Measurements from ENCODE around the gene NRSN2. TPM values are rescaled to one million over a fixed set of nuclear protein-coding genes. Genes with fewer than 3 reads are reported as not detected.

Gene NRSN2
- polyA plus RNA-seq, 1 of the 3 experiments (the other 2 are of a cell fraction): 146 TPM

DNA sequence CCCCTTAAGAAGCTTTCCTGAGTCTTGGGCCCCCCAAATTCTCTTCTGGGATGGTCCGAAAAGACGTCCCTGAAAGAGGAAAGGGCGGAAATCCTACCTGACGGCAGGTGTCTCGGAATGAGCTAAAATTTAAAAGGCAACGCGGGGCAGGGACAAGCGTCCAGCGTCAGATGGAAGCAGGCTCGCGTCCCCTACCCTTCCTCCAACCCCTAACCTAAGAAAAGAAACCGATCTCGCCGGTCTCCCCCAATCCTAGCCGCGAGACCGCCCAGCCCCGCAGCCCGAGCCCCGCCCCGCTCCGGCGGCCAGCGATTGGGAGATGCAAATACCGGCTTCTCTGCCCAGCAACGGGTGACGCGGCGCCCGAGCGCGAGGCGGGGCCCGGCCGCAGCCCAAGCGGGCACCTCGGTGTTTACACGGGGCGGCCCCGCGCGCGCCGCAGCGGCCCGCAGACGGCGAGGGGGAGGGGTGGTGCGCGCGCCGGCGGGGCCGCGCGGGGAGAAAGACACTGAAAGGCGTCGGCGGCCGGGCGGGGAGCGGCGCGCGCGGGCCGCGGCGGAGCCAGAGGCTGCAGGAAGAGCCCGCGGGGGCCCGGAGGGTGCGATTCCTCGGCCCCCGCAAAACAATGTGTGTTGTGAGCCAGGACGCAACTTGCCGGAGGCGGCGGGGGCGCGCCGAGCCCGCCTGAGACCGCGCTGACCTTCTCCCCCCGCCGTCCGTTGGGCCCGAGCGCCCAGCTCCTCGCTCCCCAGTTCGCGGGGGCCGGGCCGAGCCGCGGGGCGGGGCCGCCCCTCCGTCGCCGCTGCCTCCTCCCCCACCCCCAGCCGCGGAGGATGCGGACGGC is 21.6 kb upstream of the NRSN2 start, which contains the start of gene SOX12:
Gene SOX12, plus strand, starts transcription at position 508 of the 844 bp plus-strand sequence. CDS start 373 bp downstream, outside the sequence.
- TF ChIP-seq, protein P1, sequence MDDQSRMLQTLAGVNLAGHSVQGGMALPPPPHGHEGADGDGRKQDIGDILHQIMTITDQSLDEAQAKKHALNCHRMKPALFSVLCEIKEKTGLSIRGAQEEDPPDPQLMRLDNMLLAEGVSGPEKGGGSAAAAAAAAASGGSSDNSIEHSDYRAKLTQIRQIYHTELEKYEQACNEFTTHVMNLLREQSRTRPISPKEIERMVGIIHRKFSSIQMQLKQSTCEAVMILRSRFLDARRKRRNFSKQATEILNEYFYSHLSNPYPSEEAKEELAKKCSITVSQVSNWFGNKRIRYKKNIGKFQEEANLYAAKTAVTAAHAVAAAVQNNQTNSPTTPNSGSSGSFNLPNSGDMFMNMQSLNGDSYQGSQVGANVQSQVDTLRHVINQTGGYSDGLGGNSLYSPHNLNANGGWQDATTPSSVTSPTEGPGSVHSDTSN (IDR thresholded peaks at IDR 0.05): no peak; the same call in 1 of the 2 replicates
- no peak for TF ChIP-seq GATA2 (CRISPR knock-in tag; IDR thresholded peaks at IDR 0.05)
- TF ChIP-seq, protein P2, sequence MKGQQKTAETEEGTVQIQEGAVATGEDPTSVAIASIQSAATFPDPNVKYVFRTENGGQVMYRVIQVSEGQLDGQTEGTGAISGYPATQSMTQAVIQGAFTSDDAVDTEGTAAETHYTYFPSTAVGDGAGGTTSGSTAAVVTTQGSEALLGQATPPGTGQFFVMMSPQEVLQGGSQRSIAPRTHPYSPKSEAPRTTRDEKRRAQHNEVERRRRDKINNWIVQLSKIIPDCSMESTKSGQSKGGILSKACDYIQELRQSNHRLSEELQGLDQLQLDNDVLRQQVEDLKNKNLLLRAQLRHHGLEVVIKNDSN (IDR thresholded peaks at IDR 0.05; ENCODE audit: borderline replicate concordance, low read depth): no peak
- no peak for TF ChIP-seq RCOR1 (IDR thresholded peaks at IDR 0.05; ENCODE audit: low read length)
- TF ChIP-seq CHD2 (IDR thresholded peaks at IDR 0.05; ENCODE audit: low read length, partially characterized antibody): peak; percentile 28
- TF ChIP-seq FOXJ3 (CRISPR knock-in tag; IDR thresholded peaks at IDR 0.05): no peak
- no peak for TF ChIP-seq RAD21 (IDR thresholded peaks at IDR 0.05; ENCODE audit: low read length)
- TF ChIP-seq ELF1 (IDR thresholded peaks at IDR 0.05): no peak
- TF ChIP-seq RFX5 (IDR thresholded peaks at IDR 0.05; ENCODE audit: low read length): peak; percentile 99
- TF ChIP-seq, protein P3, sequence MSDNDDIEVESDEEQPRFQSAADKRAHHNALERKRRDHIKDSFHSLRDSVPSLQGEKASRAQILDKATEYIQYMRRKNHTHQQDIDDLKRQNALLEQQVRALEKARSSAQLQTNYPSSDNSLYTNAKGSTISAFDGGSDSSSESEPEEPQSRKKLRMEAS (IDR thresholded peaks at IDR 0.05; ENCODE audit: low read depth): 0 out of 2 replicates have a peak, but pooled peaks have one; percentile 27
- TF ChIP-seq, protein P4, sequence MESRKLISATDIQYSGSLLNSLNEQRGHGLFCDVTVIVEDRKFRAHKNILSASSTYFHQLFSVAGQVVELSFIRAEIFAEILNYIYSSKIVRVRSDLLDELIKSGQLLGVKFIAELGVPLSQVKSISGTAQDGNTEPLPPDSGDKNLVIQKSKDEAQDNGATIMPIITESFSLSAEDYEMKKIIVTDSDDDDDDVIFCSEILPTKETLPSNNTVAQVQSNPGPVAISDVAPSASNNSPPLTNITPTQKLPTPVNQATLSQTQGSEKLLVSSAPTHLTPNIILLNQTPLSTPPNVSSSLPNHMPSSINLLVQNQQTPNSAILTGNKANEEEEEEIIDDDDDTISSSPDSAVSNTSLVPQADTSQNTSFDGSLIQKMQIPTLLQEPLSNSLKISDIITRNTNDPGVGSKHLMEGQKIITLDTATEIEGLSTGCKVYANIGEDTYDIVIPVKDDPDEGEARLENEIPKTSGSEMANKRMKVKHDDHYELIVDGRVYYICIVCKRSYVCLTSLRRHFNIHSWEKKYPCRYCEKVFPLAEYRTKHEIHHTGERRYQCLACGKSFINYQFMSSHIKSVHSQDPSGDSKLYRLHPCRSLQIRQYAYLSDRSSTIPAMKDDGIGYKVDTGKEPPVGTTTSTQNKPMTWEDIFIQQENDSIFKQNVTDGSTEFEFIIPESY (IDR thresholded peaks at IDR 0.05; ENCODE audit: borderline replicate concordance, low read depth): no peak
- TF ChIP-seq SMC3 (IDR thresholded peaks at IDR 0.05; ENCODE audit: low read depth, low read length): no peak
- TF ChIP-seq YY1 (IDR thresholded peaks at IDR 0.05; ENCODE audit: low read depth): no peak
- TF ChIP-seq POLR2AphosphoS5 (IDR thresholded peaks at IDR 0.05; ENCODE audit: low read depth, low read length): peak; percentile 69
- TF ChIP-seq EP300 (IDR thresholded peaks at IDR 0.05; ENCODE audit: borderline replicate concordance in 1 of 2, low read depth in 1 of 2, low read length in 1 of 2): peak; percentile 26 to 57; a peak in 2 of 4 replicates
- TF ChIP-seq FOSL2 (IDR thresholded peaks at IDR 0.05; ENCODE audit: borderline replicate concordance, low read depth): no peak
- 0 out of 2 replicates have a peak, but pooled peaks have one; percentile 2 for TF ChIP-seq TCF12 (IDR thresholded peaks at IDR 0.05)
- peak; percentile 39; the same call in 1 of the 2 replicates for TF ChIP-seq TAF1 (IDR thresholded peaks at IDR 0.05; ENCODE audit: borderline replicate concordance, low read depth, low read length)
- TF ChIP-seq, protein P5, sequence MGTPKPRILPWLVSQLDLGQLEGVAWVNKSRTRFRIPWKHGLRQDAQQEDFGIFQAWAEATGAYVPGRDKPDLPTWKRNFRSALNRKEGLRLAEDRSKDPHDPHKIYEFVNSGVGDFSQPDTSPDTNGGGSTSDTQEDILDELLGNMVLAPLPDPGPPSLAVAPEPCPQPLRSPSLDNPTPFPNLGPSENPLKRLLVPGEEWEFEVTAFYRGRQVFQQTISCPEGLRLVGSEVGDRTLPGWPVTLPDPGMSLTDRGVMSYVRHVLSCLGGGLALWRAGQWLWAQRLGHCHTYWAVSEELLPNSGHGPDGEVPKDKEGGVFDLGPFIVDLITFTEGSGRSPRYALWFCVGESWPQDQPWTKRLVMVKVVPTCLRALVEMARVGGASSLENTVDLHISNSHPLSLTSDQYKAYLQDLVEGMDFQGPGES (IDR thresholded peaks at IDR 0.05; ENCODE audit: low read depth, low read length): no peak
- Histone ChIP-seq H3K79me2 (ENCODE audit: insufficient read depth) (peaks cover 37% of the 10 kb centered on the region), H3K4me1 (ENCODE audit: control insufficient read depth in 1 of 2, insufficient read depth in 2 of 2, low read depth in 1 of 2, low read length in 1 of 2) (peaks cover 23 to 29% of the 10 kb centered on the region in 2 experiments; a peak in 3 of 4 replicates), H2AFZ (ENCODE audit: low read depth) (peak within 1 kb of the TSS; percentile 93), H3K4me2 (peak within 1 kb of the TSS; percentile 99), H3K27ac (ENCODE audit: low read depth in 2 of 2, low read length in 1 of 2) (peak within 1 kb of the TSS; percentile 95 to 97), H3K27me3 (ENCODE audit: insufficient read depth) (no peaks in the 10 kb centered on the region), H3K36me3 (replicated peaks in 1 of 2; ENCODE audit: control insufficient read depth in 1 of 2, insufficient read depth in 2 of 2, low read length in 1 of 2) (peaks cover 14 to 16% of the 10 kb centered on the region in 2 experiments), H3F3A (replicated peaks; ENCODE audit: insufficient read depth) (peaks cover 29% of the 10 kb centered on the region), H3K9me2 (no peaks in the 10 kb centered on the region), H4K20me1 (ENCODE audit: insufficient read depth) (peaks cover 31% of the 10 kb centered on the region), H3K9ac (peak within 1 kb of the TSS; percentile 92), H3K4me3 (ENCODE audit: low read depth in 2 of 2, low read length in 1 of 2) (peak within 1 kb of the TSS; percentile 93 to 98), H3K9me3 (no peaks in the 10 kb centered on the region)
- ChIA-PET POLR2A (interaction anchor here (1.8 to 3.7 kb wide), 4 partner anchors 13 to 27 kb away, joined by 12 to 36 read pairs (median 26); partner anchors contain the start of genes NRSN2 and ZCCHC3), CTCF (interaction anchor here (0.7 to 4.3 kb wide), 7 partner anchors 14 to 89 kb away, joined by 3 to 21 read pairs (median 4); partner anchors contain the start of gene TRIB3)
- WGBS (ENCODE audit: low lambda C conversion rate): 2% methylated on average over 11 of the region's 106 CpGs
- peak; percentile 91 for DNase-seq
